ENCODE results near the gene SWI5.

GRCh38 chr9:128309551-128309950, 33.5 kb downstream of the SWI5 start:
- TF ChIP-seq CTCF (IDR thresholded peaks at IDR 0.05) (no peak), POLR2A (IDR thresholded peaks at IDR 0.05) (no peak)

Data from Peyer's patch (tissue), 4 donors.